Hippocampal formation (tissue), 2 donors: ENCODE results near the gene RNF223.

Experiments used
- DNase-seq, 2 donors: peaks; one replicate each; lab custom pipeline; 2025; lab: John Stamatoyannopoulos, UW

Gene RNF223

GRCh38 chr1:1073743-1074587 is at the start of gene RNF223:
Gene RNF223, minus strand, starts transcription at chr1:1074306. Its CDS starts 1,740 bp downstream, at chr1:1072566.
- DNase-seq: no peak

GRCh38 chr1:1122981-1123480 is 48.9 kb upstream of the RNF223 start:
- DNase-seq: no peak

GRCh38 chr1:1122078-1122811 is 48.1 kb upstream of the RNF223 start:
- peak; percentile 39 to 67 for DNase-seq

- no peak for DNase-seq
These were observed 47.5 kb upstream of the RNF223 start for GRCh38 chr1:1121611-1122077.

GRCh38 chr1:1120866-1121591 is 46.9 kb upstream of the RNF223 start:
- no peak for DNase-seq

- no peak for DNase-seq
These were observed 46.0 kb upstream of the RNF223 start for GRCh38 chr1:1120096-1120495.

- DNase-seq: no peak
These were observed 45.3 kb upstream of the RNF223 start for GRCh38 chr1:1119272-1119890.

- no peak for DNase-seq
These were observed 44.7 kb upstream of the RNF223 start for GRCh38 chr1:1118876-1119220.

GRCh38 chr1:1118011-1118875 is 44.1 kb upstream of the RNF223 start:
- DNase-seq: no peak

- no peak for DNase-seq
These were observed 43.3 kb upstream of the RNF223 start for GRCh38 chr1:1117469-1117831.

- DNase-seq: no peak
These were observed 42.8 kb upstream of the RNF223 start for GRCh38 chr1:1116701-1117468.

- DNase-seq: peak; percentile 98 to 99
These were observed 41.9 kb upstream of the RNF223 start, which contains the start of gene C1orf159 for GRCh38 chr1:1115786-1116700. Gene C1orf159, minus strand, starts transcription at chr1:1116089. Its CDS starts 24,546 bp downstream, at chr1:1091543.

- no peak for DNase-seq
These were observed 41.2 kb upstream of the RNF223 start for GRCh38 chr1:1115136-1115785.

GRCh38 chr1:1114431-1114830 is 40.3 kb upstream of the RNF223 start:
- no peak for DNase-seq

GRCh38 chr1:1112237-1112985 is 38.3 kb upstream of the RNF223 start:
- DNase-seq: no peak

GRCh38 chr1:1111516-1112236 is 37.6 kb upstream of the RNF223 start:
- DNase-seq: no peak

GRCh38 chr1:1110561-1110971 is 36.5 kb upstream of the RNF223 start:
- no peak for DNase-seq
